ENCODE measurements around the gene MALSU1.

DNA sequence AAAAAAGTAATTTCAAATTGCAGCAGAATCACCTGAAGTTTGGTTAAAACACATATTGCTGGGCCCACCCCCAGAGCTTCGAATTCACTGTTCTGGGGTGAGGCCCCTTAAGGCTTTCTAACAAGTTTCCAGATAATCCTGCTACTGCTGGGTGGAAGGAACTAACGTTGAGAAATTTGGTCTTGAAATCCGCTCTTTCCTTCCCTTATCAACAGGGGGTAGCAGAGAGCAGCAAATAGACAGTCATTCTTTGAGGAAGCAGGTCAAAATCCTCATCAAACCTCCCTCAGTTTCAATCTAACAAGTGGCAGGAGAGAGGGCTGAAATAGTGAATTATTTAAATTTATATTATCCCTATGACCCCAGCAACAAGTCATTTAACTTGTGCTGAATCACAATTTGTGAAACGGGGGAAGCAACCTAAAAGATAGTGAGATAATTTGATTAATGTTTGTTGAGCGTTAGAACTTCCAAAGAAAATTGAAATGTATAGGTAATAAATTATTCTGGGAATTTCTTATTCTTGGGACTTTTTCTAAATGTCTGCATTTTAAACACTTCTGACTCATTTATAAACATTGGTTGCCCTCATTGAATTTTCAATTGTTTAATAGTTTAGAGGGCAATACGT lies 21.7 kb upstream of the MALSU1 start:
- peak; percentile 41 to 83 (median 78) for TF ChIP-seq CTCF (IDR thresholded peaks at IDR 0.05)
- TF ChIP-seq POLR2A (IDR thresholded peaks at IDR 0.05), result no peak

Data from thyroid gland (tissue), 4 donors.